ENCODE results near the gene GTF2A1L.

GRCh38 chr2:48633143-48633542 is 15.5 kb downstream of the GTF2A1L start:
- TF ChIP-seq, protein P1, sequence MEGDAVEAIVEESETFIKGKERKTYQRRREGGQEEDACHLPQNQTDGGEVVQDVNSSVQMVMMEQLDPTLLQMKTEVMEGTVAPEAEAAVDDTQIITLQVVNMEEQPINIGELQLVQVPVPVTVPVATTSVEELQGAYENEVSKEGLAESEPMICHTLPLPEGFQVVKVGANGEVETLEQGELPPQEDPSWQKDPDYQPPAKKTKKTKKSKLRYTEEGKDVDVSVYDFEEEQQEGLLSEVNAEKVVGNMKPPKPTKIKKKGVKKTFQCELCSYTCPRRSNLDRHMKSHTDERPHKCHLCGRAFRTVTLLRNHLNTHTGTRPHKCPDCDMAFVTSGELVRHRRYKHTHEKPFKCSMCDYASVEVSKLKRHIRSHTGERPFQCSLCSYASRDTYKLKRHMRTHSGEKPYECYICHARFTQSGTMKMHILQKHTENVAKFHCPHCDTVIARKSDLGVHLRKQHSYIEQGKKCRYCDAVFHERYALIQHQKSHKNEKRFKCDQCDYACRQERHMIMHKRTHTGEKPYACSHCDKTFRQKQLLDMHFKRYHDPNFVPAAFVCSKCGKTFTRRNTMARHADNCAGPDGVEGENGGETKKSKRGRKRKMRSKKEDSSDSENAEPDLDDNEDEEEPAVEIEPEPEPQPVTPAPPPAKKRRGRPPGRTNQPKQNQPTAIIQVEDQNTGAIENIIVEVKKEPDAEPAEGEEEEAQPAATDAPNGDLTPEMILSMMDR (conservative IDR thresholded peaks at IDR 0.05 in 1 of 2, IDR thresholded peaks at IDR 0.05 in 1 of 2; ENCODE audit: extremely low read depth in 1 of 2, insufficient read depth in 1 of 2, low read depth in 1 of 2, low read length in 2 of 2), result no peak
- TF ChIP-seq EZH2 (IDR thresholded peaks at IDR 0.05; ENCODE audit: borderline replicate concordance, low read length), result no peak
